HG03175 (cell line): ENCODE data around the gene TNK2.
"Not testable (repeated sequence)": the region's sequence is repeated elsewhere in the genome, so short reads cannot be mapped to it uniquely, and the experiment has no call there.

Experiments used
- ATAC-seq: cut with Tn5 transposase; IDR thresholded peaks from one replicate; pipeline ENCODE4 v1.9.1; 2021; ENCODE audit warnings: mild to moderate bottlenecking, moderate library complexity; ENCODE audit not compliant: unreplicated experiment

The TNK2 gene

DNA sequence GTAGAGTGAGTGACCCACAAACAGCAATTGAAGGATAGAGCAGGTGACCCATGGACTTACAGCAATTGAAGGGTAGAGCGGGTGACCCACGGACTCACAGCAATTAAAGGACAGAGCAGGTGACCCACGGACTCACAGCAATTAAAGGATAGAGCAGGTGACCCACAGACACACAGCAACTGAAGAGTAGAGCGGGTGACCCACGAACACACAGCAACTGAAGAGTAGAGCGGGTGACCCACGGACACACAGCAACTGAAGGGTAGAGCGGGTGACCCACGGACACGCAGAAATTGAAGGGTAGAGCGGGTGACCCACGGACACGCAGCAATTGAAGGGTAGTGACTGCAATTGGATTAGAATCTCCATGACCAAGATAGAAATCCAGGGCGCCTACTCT lies 9.8 kb upstream of the TNK2 start:
- no peak for ATAC-seq

DNA sequence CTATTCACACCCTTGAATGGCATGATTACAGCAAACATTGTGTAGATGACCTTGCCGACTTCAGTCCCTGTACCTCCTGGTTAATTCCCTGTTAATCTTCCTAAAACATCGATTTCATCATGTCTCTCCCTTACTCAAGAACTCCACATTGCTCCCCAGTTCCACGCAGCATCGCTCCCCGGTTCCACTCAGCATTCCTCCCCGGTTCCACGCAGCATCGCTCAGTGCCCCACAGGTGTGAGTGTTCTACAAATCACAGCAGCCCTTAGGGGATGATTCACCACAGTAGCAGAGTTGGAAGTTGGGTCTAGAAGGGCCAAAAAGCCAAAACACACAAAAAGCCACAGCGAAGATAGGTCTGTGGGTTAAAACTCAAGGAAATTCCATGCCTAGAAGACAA lies 8.6 kb upstream of the TNK2 start:
- ATAC-seq: no peak

DNA sequence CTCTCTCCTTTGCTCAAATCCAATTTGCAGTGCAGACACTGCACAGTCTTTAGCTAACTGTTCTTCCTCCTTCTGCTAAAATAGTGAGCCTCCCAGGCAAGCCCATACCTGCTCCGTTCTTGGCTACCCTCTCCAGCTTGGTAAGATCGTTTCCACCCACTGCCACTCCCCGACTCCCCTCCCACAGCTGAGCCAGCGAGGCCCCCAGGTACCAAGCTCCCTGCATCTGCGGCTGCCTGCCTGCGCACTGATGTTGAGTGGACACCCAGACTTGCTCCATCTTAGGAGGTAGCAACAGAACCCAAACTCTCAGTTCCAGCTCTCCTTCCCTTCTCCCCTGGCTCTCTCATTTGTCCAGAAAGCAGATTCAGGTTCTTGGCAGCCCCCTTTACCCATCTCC lies 7.9 kb upstream of the TNK2 start:
- ATAC-seq: no peak

DNA sequence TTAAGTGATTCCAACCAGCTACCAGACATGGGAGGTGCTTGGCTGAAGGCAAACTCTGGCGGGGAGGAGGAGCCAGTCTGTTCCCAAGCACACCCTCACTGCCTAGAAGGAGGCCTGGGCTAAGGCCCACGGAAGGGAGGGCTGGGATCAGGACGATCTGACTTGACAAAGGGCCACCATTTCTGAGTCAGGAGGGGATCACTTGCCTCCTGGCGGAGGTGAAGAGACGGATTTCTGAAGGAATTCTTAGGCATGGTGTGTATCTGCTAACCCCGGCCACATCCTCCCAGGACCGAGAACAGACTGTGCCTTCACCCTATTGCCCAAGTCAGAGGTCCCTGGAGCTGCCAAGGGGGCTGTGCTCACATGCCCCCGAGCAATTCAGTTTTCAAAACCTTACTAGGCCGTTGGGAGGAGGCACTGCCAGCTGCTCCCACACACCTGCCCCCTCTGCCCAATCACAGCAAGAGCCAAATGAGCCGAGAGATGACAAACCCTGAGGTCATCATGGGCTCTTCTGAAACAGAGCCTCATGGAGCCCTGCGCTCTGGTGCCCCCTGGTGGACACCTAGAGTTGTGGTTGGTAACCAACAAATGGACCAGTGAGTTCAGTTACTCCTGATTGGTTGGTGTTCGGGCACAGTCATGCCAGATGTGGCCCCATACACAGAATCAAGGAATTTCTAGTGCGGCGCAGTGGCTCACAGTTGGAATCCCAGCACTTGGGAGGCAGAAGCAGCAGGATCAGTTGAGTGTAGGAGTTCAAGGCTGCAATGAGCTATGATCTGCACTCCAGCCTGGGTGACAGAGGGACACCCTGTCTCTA lies 6.5 kb upstream of the TNK2 start:
- peak; percentile 95 for ATAC-seq

DNA sequence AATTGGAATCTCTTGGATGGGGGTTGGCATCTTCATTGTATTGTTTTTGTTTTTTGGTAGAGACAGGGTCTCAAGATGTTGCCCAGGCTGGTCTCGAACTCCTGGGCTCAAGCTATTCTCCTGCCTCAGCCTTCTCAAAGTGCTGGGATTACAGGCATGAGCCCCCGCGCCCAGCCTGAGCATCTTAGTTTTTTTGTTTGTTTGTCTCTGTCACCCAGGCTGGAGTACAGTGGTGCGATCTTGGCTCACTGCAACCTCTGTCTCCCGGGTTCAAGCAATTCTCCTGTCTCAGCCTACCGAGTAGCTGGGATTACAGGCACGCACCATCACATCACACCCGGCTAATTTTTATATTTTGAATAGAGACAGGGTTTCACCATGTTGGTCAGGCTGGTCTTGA lies 5.8 kb upstream of the TNK2 start:
- ATAC-seq: not testable (repeated sequence)

DNA sequence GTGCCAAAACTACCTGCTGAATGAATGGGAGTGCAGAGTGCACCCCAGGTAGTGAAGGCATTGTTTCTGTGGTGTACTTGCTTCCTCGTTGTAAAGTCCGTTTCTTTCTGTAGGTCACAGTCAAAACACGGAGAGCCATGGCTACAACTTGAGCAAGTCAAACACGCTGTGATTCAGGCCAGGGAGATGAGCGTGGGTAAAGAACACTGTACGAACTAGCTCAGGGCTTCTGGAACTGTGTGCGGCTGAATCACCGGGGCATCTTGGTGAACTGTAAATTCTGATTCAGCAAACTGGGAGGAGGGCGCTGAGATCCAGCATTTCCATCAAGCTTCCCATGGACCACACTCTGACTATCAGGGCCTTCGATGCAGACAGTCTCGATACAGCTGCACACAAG lies 5.0 kb upstream of the TNK2 start:
- no peak for ATAC-seq

DNA sequence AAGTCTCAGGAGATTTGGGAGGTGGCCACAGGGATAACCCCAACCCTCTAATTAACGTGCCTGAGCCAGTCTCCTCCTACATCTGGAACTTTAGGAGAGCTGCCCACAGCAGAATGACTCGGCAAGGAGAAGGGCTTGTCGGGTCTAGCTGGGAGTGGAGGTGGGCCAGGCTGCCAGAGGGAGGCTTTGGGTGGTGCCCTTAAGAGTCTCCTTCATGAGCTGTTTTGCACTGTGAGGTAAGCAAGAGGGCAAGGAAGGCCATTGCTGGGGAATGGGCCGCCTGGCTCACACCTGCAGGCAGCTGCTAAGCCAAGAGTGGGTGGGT lies 3.6 kb upstream of the TNK2 start:
- no peak for ATAC-seq

DNA sequence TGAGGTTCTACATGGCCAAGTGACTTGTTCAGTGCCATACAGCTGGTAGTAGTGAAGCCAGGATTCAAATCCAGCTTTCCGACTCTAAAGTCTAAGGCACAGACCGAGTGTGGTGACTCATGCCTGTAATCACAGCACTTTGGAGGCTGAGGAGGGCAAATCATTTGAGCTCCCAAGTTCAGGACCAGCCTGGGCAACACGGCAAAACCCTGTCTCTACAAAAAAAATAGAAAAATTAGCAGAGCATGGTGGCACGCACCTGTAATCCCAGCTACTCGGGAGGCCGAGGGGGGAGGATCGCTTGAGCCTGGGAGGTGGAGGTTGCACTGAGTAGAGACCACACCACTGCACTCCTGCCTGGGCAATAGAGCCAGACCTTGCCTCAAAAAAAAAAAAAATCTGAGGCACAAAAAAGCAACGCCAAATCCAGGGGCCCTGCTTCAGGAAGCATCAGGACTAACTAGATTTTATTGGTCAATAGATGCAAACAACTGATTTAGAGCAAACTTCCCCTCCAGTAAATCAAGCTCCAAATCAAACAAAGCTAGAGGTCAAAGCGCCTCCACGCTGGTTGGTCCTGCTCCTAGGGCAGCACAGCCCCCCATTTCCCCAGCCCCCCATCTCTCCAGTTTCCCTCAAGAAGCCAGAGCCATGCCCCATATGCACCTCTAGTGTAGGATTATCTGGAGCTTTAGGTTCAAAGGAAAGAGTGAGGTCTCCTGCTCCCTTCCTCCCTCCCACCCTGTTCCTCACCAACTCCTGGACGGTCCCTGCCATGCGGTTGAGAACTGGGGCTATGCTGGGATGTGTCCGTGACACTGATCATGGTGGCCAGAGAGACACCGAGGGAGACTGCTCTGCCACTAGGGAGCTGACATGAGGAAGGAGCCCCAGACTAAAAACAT lies 2.9 kb upstream of the TNK2 start:
- ATAC-seq: no peak

DNA sequence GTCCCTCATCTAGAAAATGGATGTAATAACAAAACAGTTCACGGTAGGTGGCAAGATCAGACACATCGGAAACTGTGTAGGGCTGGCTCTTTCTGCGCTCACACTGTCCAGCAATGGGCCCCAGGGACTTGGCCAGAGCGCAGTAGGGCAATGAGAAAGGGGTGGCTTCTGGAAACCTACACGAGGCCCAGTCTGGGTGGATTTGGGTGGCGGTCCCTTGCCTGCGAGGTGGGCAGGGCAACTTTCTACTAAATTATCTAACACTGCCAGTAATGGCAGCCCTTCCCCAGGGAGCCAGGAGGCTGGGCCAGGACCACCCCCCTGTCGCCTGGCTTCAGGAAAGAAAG lies 2.1 kb upstream of the TNK2 start:
- ATAC-seq: no peak

DNA sequence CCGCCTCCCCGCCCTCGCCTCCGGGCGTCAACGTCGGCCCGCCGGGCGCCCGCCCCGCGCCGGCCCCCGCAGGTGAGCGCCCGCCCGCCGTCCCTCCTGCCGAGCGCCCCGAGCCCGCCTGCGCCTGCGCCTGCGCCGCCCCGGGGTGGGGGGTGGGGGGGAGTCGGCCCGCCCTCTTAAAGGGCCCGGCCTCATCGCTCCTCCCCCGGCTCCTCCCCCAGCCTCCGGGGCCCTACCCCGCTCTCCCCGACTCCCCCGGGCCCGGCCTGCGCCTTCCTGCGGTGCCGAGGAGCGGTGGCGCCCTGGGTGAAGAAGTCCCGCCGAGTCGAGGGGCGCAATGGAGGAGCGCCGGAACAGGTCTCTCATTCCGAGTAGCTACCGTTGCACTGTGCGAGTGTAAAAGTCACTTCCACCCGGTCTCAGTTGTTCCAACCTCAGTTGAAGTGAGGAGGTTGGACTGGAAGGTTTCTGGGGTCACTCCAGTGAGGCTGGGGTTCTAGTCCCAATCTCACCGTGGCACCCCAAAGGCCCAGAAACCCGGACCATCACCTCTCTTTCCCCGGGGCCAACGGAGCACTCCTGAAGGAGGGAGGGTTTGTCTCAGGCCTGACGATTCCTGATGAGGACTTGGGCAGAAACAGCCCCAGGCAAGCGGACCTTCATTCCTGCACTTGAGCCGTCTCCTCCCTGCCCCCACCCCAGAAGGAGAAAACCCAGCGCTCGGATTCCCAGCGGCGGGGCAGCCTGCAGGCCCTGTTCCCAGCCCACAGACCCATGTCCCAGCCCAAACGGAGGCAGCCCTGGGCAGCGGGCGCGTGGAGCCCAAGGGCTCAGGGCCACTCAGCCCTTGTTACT lies 1.5 kb upstream of the TNK2 start:
- peak; percentile 34 for ATAC-seq

DNA sequence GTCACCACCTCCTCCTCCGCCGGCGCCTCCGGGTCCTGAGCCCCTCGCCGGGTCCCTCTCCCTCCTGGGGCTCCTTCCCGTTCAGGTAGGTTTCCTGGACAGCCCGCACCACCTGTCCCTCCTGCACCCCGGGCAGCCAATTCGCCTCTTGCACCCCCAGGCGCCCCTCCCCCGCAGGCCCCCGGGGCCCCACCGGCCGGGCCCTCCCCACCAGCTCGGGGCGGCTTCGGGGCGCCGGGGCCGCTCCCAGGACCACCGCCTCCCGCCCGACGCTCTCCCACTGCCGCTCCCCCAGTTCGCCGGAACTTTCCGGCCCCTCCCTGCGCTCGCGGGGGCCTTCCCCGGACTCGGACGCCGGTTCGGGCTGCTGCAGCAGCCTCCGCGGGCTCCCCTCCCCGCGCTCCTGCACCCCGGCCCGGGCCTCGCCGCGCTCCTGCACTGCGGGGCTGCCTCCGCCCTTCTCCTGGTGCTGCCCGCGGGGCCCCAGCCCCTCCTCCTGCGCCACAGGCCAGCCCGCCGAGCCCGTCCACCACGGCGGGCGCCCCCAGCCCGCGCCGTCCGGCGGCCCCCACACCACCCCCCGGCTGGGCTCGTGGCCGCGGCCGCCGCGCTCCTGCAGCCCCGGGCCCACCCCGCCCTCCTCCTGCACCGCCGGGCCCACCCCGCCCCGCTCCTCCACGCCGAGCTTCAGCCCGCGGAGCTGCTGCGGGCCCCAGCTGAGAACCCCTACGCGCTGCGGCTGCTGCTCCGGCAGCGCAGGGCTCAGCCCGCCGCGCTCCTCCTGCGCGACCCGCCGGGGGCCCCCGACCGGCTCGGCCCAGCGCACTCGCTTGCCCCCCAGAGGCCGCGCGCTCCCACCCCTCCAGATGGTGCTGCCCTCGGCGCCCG lies 587 bp upstream of the TNK2 start:
- peak; percentile 18 for ATAC-seq

DNA sequence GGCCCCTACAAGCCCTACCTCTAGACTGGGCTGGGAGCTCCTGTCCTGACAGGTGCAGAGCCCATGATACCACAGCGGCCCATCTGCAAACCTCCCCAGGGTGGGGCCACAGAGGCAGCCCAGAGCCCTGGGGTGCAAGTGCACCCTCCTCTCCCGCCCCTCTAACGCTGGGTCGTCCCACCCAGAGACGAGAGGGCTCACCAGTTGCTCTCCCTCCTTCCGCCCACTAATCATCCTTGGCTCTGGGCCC lies 742 bp downstream of the TNK2 start:
- ATAC-seq: peak; percentile 21

DNA sequence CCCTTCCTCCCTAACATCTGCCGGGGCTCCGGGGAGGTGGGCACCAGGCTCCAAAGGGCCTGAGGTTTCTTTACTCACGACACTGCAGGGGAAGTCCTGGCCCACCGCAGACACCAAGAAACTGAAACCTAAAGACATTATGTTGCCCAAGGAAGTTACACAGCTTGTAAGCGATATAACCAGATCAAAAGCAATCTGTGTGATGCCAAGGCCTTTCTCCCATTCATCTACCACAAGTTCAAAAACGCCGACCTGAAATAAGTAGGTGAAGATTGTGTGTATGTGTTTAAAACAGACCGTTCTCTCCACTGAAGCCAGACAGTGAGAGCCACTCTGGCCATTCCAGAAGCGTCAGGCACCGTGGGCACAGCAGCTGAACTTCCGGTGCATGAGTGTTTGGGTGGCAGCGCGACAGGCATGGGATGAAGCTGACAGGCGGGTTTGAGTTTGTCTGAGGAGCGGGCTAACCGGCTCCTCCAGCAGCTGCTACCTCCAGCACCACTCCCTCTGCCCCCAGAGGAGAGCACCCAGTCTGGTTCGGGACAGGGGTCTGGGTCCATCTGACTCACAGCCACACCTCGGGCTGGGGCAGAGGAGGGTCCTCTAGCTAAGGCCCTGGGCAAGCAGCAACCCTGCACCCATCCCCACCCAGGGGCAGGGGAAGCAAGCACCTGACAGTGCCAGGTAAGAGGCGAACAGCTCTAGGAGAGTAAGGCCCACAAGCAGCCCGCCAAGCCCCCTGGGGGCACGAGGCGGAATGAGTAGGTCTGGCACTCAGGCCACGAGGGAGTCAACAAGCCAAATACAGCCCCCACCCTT lies 1.3 kb downstream of the TNK2 start:
- ATAC-seq: peak; percentile 33

DNA sequence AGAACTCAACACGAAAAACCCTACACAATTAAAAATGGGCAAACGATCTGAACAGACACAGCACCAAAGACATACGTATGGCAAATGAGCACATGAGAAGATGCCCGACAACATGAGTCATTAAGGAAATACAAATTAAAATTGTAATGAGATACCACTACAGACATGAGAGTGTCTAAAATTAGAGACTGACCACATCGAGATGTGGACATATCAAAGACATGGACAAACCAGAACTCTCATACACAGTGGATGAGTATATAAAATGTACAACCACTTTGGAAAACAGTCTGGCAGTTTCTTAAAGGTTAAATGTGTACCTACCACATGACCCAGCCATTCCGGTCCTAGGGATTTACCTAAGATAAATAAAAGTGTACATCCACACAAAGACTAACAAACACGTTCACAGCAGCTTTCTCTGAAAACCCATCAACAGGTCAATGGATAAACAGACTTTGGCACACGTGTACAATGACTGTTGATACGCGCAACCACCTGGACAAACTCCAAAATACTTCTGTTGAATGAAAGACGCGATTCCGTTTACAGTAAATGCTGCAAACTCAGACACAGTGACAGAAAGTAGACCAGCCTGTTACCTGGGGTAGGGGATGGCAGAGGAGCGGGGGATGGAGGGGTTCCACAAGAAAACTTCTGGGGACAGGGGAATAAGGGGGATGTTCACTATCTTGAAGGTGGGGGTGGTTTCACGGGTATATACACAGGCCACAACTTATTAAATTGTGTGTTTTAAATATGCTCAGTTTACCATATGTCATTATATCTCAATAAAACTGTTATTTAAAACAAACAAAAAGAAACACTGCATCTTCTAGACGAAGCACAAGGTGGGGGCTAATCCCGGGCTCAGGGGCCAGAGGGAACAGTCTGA lies 2.1 kb downstream of the TNK2 start:
- ATAC-seq: no peak

DNA sequence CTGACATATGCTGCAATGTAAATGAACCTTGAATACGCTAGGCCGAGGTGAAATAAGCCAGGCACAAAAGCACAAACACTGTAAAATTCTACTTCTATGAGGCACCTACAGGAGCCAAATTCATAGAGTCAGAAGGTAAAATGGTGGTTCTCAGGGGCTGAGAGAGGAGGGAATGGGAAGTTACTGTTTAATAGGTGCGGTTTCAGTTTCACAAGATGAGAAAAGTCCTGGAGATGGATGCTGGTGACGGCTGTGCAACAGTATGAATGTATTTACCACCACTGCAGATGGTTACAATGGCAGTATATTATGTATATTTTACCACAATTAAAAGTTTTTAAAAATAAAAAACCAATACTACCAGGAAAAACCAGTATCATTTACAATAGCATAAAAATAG lies 4.0 kb downstream of the TNK2 start:
- ATAC-seq: no peak

DNA sequence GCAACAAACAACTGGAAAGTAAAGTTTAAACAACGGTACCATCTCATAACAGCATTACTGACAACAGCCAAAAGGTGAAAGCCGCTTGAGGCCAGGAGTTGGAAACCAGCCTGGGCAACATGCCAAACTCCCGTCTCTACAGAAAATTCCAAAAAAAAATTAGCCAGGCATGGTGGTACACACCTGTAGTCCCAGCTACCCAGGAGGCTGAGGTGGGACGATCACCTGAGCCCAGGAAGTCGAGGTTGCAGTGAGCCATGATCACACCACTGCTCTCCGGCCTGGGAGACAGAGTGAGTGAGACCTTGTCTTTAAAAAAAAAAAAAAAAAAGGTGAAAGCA lies 4.4 kb downstream of the TNK2 start:
- no peak for ATAC-seq

DNA sequence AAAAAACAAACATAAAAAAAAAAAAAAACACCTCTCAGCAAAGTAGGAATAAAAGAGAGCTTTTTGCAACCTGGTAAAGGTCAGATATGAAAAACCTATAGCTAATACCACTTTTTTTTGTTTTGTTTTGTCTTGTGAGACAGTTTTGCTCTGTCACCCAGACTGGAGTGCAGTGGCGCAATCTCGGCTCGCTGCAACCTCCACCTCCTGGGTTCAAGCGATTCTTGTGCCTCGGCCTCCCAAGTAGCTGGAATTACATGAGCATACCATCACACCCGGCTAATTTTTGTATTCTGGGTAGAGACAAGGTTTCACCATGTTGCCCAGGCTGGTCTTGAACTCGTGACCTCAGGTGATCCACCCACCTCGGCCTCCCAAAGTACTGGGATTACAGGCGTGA lies 5.7 kb downstream of the TNK2 start:
- ATAC-seq: not testable (repeated sequence)

DNA sequence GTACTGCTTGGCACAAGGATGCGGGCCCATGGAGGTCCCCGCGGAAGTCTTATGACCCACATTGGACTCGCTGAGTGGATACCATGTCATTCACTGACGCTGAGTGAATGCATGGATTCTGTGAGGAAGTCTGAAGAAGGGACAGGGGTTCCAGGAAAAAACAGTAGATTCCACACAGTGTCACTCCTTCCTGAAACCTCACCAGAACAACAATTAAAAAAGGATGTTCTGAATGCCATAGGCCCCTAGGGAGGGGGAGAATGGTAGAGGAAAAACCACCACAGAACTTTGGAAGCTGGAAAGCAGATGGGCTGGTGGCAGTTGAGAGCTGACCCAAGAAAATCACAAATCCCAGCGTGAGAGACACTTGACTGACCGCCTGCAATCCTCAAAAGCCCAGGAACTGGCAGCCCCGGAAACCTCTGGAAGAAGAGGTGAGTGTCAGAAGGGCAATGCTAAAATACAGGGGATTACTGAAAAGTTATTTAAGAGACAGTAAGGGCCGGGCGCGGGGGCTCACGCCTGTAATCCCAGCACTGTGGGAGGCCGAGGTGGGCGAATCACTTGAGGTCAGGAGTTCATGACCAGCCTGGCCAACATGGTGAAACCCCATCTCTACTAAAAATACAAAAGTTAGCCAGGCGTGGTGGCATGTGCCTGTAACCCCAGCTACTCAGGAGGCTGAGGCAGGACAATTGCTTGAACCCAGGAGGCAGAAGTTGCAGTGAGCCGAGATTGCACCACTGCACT lies 6.3 kb downstream of the TNK2 start:
- ATAC-seq: not testable (repeated sequence)
